Bronchial epithelial cell (primary cell): ENCODE data around the gene GUCY2C. TPM values are rescaled to one million over a fixed set of nuclear protein-coding genes. Genes with fewer than 3 reads are reported as not detected.

ENCODE experiments used
- DNase-seq: peaks from one replicate; pipeline ENCODE4 v3.0.0-alpha.2; 2010; ENCODE audit warnings: low read depth
- FAIRE-seq: peaks from 2 replicates; lab custom pipeline; 2011; peaks lifted over from hg19 to GRCh38; lab: Jason Lieb, UNC
- H3K27me3 ChIP-seq: 2 replicates; pipeline ENCODE4 v1.5.1; 2011; ENCODE audit warnings: low read length; ENCODE audit not compliant: control insufficient read depth, insufficient read depth
- H3K36me3 ChIP-seq: 2 replicates; pipeline ENCODE4 v1.5.1; 2011; ENCODE audit warnings: low read length; ENCODE audit not compliant: control insufficient read depth, insufficient read depth
- H3K4me3 ChIP-seq: 2 replicates; pipeline ENCODE4 v1.5.1; 2011; ENCODE audit warnings: mild to moderate bottlenecking, low read depth, low read length, control low read depth
- total RNA-seq: library from RNA; depleted of rRNA; stranded (reverse); fragments of >200 nt; gene quantifications from 2 replicates; pipeline ENCODE4 v1.2.1, GENCODE V29; 2014
- TF ChIP-seq, protein P1 (sequence below): IDR thresholded peaks from 2 replicates; pipeline ENCODE4 v1.5.1; 2011; ENCODE audit warnings: mild to moderate bottlenecking, moderate library complexity, low read length, control low read depth, inconsistent platforms; ENCODE audit not compliant: insufficient read depth, severe bottlenecking

GUCY2C gene
- total RNA-seq, 1 donor from 2014 or later = not detected

DNA sequence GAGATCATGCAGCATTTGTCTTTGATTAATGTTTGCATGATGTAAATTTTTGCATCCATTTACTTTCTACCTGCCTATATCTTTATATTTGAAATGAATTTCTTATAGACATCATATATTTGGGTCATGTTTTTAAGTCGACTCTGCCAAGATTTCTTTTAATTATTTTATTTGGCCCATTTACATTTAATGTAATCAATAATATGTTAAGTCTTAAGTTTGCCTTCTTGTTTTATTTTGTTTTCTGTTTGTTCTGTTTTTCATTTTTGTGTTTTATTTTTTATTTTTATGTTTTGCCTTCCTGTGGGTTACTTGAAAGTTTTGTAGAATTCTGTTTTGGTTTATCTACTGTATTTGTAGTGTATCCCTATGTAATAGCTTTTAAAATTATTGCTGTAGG, 33.2 kb upstream of the GUCY2C start:
- no peak overlapping the region for H3K4me3 ChIP-seq
- H3K27me3 ChIP-seq = no peaks in the 10 kb centered on the region
- H3K36me3 ChIP-seq = no peaks in the 10 kb centered on the region
- TF ChIP-seq, protein P1, sequence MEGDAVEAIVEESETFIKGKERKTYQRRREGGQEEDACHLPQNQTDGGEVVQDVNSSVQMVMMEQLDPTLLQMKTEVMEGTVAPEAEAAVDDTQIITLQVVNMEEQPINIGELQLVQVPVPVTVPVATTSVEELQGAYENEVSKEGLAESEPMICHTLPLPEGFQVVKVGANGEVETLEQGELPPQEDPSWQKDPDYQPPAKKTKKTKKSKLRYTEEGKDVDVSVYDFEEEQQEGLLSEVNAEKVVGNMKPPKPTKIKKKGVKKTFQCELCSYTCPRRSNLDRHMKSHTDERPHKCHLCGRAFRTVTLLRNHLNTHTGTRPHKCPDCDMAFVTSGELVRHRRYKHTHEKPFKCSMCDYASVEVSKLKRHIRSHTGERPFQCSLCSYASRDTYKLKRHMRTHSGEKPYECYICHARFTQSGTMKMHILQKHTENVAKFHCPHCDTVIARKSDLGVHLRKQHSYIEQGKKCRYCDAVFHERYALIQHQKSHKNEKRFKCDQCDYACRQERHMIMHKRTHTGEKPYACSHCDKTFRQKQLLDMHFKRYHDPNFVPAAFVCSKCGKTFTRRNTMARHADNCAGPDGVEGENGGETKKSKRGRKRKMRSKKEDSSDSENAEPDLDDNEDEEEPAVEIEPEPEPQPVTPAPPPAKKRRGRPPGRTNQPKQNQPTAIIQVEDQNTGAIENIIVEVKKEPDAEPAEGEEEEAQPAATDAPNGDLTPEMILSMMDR = no peak
- DNase-seq (no peak), FAIRE-seq (no peak)

DNA sequence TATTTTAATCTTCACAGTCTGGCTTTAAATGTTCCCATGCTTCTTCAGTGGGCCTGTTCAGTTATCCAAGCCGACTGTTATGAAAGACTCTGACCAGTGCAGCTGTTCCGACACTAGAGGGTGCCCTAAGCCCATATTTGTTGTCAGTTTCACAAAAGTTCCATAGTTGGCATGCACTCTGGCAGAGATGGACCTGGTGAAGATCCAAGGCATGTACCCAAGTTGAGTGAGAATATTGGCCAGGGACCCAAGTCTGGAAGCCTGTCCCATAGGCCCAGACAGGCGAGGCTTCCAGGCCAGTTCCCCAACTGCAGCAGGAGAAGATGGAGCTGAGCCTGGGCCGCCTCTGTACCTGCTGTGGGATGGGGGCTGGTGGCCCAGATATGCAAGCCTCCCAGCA, 27.4 kb upstream of the GUCY2C start:
- peak; percentile 47 for DNase-seq
- TF ChIP-seq, protein P1 = peak; percentile 62
- Histone ChIP-seq H3K36me3 (no peaks in the 10 kb centered on the region), H3K27me3 (no peaks in the 10 kb centered on the region), H3K4me3 (no peak overlapping the region)
- no peak for FAIRE-seq

GRCh38 chr12:14716848-14717444, 20.5 kb upstream of the GUCY2C start:
- FAIRE-seq (peak; percentile 94), DNase-seq (peak; percentile 57)
- Histone ChIP-seq H3K27me3 (no peaks in the 10 kb centered on the region), H3K4me3 (no peak overlapping the region), H3K36me3 (no peaks in the 10 kb centered on the region)
- TF ChIP-seq, protein P1 = peak; percentile 61

GRCh38 chr12:14714437-14714836, 18.0 kb upstream of the GUCY2C start:
- H3K27me3 ChIP-seq = no peaks in the 10 kb centered on the region
- FAIRE-seq (no peak), DNase-seq (no peak)
- no peaks in the 10 kb centered on the region for H3K36me3 ChIP-seq
- TF ChIP-seq, protein P1 = no peak
- no peak overlapping the region for H3K4me3 ChIP-seq

DNA sequence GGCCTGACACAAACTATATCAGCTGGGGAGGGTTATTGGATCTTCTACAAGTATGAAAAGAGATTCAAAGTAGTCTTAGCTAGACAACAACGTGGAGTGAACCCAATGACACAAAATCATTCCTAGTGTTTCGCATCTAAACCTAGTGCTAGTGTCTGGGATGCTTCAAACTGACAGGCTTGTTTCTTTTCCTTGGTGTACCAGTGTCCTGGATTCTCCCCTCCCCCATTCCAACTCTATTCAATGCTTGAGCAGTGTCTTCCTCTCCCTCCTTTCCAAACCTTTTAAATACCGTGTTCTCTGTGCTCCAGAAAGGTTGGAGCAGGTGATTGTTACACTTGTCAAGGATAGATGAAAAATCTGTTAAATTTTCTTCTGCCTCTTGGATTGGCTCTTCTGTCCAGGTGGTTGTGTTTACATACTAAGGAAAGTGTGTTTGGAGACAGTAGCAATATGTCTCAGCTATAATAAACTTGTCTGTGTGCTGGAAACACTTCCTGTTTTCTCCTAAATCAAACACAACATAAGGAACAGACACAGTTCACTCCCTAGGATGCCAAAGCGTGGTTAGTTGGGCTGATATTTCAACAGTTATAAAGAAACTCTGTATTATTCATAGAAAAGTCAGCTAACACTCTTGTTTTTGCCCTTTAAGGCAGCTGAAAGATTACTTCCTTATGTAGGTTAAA, 14.4 kb upstream of the GUCY2C start:
- TF ChIP-seq, protein P1 = no peak
- Histone ChIP-seq H3K4me3 (no peak overlapping the region), H3K27me3 (no peaks in the 10 kb centered on the region), H3K36me3 (no peaks in the 10 kb centered on the region)
- DNase-seq (no peak), FAIRE-seq (peak; percentile 18)
